HG02884 (cell line): ENCODE results near the gene FCER2.

Experiments used
- ATAC-seq: cut with Tn5 transposase; IDR thresholded peaks from one replicate; pipeline ENCODE4 v1.9.1; 2021; ENCODE audit warnings: mild to moderate bottlenecking, moderate library complexity; ENCODE audit not compliant: unreplicated experiment

Gene FCER2

GRCh38 chr19:7679771-7680605 lies 21.9 kb downstream of the FCER2 start:
- ATAC-seq, result no peak

DNA sequence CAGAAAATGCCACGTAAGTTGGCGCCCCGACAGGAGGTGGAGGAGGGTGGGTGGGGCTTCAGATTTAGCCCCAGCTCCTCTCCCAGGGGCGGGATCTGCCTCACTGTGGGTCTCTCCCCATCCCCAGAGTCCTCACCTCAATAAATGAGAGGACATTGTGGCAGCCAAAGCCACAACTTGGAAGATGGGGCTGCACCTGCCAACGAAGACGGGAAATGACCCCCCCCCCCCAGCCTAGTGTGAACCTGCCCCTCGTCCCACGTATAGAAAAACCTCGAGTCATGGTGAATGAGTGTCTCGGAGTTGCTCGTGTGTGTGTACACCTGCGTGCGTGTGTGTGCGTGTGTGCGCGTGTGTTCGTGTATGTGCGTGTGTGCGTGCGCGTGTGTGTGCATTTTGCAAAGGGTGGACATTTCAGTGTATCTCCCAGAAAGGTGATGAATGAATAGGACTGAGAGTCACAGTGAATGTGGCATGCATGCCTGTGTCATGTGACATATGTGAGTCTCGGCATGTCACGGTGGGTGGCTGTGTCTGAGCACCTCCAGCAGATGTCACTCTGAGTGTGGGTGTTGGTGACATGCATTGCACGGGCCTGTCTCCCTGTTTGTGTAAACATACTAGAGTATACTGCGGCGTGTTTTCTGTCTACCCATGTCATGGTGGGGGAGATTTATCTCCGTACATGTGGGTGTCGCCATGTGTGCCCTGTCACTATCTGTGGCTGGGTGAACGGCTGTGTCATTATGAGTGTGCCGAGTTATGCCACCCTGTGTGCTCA lies 22.8 kb downstream of the FCER2 start:
- no peak for ATAC-seq

DNA sequence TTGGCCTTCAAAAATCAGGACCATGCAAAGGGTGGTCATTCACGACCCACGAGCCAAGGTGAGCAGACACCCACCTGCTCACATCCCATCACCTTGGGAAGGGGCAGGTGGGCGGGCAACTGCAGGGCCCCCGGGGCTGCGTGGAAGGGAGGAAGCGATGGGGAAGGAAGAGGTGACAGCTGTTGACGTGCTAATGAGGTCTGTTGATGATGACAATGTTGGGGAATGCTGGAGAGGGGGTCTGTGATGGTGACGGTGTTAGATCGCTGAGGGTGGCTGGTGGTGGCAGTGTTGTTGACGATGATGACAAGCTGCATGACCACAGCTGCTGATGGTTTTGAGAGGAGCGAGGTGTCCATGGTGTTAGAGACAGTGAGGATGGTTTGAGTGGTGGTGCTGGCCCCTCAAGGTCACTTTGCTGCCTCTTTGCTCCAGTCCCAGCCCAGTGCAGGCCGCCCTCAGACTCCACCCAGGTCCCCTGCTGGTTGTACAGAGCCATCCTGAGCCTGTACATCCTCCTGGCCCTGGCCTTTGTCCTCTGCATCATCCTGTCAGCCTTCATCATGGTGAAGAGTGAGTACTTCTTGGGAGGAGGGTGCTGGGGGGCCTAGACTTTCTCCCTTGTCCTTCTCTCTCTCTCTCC lies 24.1 kb downstream of the FCER2 start:
- no peak for ATAC-seq

GRCh38 chr19:7676854-7677253 lies 25.1 kb downstream of the FCER2 start, which contains the start of gene MCEMP1:
TSS of gene MCEMP1 (plus strand) at chr19:7677090. CDS start at chr19:7677121, 31 bp downstream.
- no peak for ATAC-seq

GRCh38 chr19:7676376-7676775 lies 25.6 kb downstream of the FCER2 start:
- ATAC-seq, result no peak

DNA sequence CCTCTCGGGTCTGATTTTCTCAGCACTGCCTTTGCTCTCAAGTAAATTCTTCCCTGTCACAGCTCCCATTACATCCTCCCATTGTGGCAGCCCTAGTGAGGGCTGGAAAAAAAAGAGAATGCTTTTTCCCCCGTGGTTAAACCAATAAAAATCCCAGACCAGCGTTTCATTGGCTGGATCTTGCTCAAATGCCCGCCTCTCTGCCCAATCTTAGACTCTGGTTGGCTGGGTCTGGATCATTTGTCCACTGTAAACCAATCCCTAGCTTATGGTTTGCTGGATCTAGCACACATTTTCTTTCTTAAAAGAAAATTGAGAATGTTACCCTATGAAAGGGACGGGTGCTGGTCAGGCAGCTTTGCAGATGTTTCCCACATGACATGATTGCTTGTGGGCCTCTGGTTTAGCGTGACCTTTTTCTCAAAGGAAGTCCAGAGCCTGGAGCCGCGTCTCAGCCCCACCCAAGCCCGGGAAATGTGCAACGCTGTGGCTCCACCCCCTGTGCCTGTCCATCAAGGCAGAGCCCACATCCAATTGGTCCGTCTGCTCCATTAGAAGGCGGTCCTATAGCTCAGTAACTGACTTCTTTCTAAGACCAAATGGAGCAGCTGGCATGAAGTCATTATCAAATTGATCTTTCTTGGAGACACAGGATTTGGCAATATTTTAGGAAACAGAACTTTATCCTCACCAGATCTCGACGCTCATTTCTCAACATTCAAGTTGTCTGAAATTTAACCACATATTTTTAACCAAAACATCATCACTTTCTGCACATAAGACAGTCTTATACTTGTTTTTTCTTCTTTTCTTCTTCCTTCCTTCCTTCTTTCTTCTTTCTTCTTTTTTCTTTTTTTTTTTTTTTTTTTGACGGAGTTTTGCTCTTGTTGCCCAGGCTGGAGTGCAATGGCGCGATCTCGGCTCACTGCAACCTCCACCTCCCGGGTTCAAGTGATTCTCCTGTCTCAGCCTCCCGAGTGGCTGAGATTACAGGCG lies 27.6 kb downstream of the FCER2 start:
- ATAC-seq, result no peak

GRCh38 chr19:7672522-7672921 lies 29.4 kb downstream of the FCER2 start:
- ATAC-seq, result no peak

DNA sequence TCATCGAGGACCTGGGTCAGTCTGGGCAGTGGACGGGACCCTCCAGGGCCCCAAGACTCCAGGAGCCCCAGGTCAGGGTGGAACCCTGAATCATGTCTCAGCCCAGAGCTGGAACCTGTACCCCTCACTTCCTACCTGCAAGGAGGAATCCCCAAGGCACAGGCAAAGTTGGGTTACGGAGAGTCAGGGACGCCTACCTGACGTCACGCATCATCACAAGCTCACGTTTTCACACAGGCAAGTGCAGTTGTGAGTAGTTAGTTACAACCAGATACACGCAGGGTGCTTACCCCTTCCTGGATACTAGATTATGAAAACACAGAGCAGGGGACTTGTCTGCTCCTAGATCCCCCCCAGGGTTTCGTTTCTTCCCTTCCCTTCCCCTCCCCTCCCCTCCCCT lies 31.1 kb downstream of the FCER2 start:
- ATAC-seq, result no peak

DNA sequence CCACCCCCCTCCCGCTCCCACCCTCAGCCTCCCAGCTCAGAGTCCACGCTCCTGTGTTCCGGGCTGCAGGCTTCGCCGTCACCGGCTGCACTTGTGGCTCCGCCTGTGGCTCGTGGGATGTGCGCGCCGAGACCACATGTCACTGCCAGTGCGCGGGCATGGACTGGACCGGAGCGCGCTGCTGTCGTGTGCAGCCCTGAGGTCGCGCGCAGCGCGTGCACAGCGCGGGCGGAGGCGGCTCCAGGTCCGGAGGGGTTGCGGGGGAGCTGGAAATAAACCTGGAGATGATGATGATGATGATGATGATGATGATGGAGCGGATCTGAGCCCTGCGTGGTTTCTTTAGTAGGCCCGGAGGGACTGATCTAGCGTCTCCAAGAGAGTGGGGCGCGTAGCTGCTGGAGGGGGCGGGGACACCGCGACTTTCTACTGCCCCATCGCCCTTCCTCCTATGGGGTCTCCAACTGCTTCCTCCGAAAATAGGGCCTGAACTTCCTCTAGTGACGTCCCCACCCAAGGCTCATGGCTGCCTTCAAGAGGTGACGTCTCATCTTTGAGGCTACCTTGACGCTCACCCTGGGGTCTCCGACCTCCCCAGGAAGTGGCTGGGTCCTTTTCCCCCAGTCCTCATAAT lies 31.7 kb downstream of the FCER2 start:
- no peak for ATAC-seq

DNA sequence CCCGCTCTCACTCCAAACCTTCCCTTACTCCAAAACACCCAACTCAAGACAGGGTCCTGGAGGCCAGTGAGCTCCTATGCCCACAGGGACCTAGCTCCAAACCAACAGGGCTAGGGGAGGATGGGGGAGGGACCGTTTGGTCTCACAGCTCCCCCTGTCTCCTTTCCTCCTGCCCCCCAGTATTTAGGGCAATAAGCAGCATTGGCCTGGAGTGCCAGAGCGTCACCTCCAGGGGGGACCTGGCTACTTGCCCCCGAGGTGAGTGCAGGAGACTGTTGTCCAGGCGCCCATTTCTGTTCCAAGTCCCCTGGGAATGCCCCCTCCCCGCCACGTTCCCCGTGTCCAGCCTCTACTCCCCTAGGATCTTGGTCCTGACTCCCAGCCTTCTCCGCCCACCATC lies 32.3 kb downstream of the FCER2 start:
- ATAC-seq, result no peak

- ATAC-seq, result no peak
Observed at GRCh38 chr19:7668842-7669241, 33.1 kb downstream of the FCER2 start, which contains the start of gene RETN. TSS of gene RETN (plus strand) at chr19:7669049. CDS start at chr19:7669327, 278 bp downstream.

GRCh38 chr19:7665076-7665475 lies 36.9 kb downstream of the FCER2 start:
- ATAC-seq, result no peak

GRCh38 chr19:7663706-7664105 lies 38.2 kb downstream of the FCER2 start:
- no peak for ATAC-seq

GRCh38 chr19:7662657-7663056 lies 39.3 kb downstream of the FCER2 start:
- no peak for ATAC-seq

GRCh38 chr19:7661744-7662538 lies 40.0 kb downstream of the FCER2 start:
- no peak for ATAC-seq

DNA sequence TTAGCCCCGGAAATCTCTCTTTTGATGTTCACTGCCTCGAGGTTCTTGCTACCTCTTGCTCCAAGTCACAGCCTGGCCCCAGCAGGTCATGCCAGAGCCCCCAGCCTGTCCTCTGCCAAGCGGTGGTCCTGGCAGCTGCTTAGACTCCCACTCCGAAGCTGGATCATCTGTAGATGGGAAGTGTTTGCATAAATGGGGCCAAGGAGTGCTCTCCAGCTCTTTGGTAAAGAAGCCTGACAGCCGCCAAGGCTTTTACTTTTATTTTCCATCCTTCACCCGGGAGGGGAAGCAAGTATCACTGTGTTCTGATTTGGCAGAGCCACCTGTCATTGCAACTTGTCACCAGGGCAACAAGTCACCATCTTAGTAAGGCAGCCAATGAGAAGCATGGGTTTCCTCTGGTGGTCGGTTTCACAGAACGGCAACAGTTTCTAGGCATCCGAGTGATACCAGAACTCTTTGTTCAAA lies 43.7 kb downstream of the FCER2 start:
- ATAC-seq, result no peak

- ATAC-seq, result no peak
Observed at GRCh38 chr19:7657131-7657751, 44.7 kb downstream of the FCER2 start.

DNA sequence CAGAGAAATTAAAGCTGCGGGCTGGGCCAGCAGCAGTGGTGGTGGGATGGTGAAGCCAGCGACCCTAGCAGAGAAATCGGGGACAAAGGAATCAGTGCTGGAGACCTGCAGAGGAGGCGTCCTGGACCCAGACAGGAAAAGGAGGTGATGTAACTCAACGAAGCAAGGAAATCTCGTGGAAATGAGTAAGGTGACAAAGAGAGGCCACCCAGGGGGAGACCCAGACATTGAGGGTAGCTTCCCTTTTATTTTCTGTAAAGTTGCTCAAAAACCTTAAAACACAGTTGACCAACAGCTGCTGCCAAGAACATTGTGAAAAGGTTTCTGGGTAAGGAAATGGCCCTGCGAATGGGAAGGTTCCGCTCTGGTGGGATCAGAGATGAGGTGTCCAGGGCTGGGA lies 46.4 kb downstream of the FCER2 start:
- no peak for ATAC-seq
